Measurements from ENCODE around the gene KHDRBS2. TPM values are rescaled to one million over a fixed set of nuclear protein-coding genes. Genes with fewer than 3 reads are reported as not detected.

The KHDRBS2 gene
- polyA plus RNA-seq, 2 donors = 0.01 TPM; not detected in 1

- H3K9me3 ChIP-seq (ENCODE audit: control insufficient read depth in 2 of 2, insufficient read depth in 1 of 2, low read depth in 1 of 2, low read length in 1 of 2) = peaks cover 0 to 6% of the 10 kb centered on the region in 2 donors
- no peak overlapping the region for H3K27ac ChIP-seq (ENCODE audit: low read depth in 2 of 2, low read length in 1 of 2)
- peaks cover 0 to 4% of the 10 kb centered on the region in 2 donors for H3K4me1 ChIP-seq (ENCODE audit: control insufficient read depth in 2 of 2, insufficient read depth in 2 of 2, low read length in 1 of 2)
- H3K27me3 ChIP-seq (ENCODE audit: control insufficient read depth in 1 of 2, insufficient read depth in 2 of 2, low read length in 2 of 2) = no peaks in the 10 kb centered on the region
- H3K36me3 ChIP-seq (ENCODE audit: control insufficient read depth in 2 of 2, insufficient read depth in 2 of 2, low read length in 1 of 2) = no peaks in the 10 kb centered on the region
- 32 to 39% methylated on average over 2 of the region's 2 CpGs for WGBS, 2 donors
- no peak overlapping the region for H3K4me3 ChIP-seq (ENCODE audit: low read depth in 1 of 2, low read length in 2 of 2)
Measured at GRCh38 chr6:62284725-62285124, 1.3 kb downstream of the KHDRBS2 start.

- H3K27ac ChIP-seq (ENCODE audit: low read depth in 2 of 2, low read length in 1 of 2) = no peak overlapping the region
- H3K4me3 ChIP-seq (ENCODE audit: low read depth in 1 of 2, low read length in 2 of 2) = no peak overlapping the region
- no peaks in the 10 kb centered on the region for H3K36me3 ChIP-seq (ENCODE audit: control insufficient read depth in 2 of 2, insufficient read depth in 2 of 2, low read length in 1 of 2)
- peaks cover 0 to 6% of the 10 kb centered on the region in 2 donors for H3K9me3 ChIP-seq (ENCODE audit: control insufficient read depth in 2 of 2, insufficient read depth in 1 of 2, low read depth in 1 of 2, low read length in 1 of 2)
- no peaks in the 10 kb centered on the region for H3K27me3 ChIP-seq (ENCODE audit: control insufficient read depth in 1 of 2, insufficient read depth in 2 of 2, low read length in 2 of 2)
- peaks cover 0 to 4% of the 10 kb centered on the region in 2 donors for H3K4me1 ChIP-seq (ENCODE audit: control insufficient read depth in 2 of 2, insufficient read depth in 2 of 2, low read length in 1 of 2)
- 54% methylated on average over 2 of the region's 2 CpGs for WGBS, 2 donors
Measured at GRCh38 chr6:62283796-62284411, 2.1 kb downstream of the KHDRBS2 start.

- H3K27ac ChIP-seq (ENCODE audit: low read depth in 2 of 2, low read length in 1 of 2) = no peak overlapping the region
- no peaks in the 10 kb centered on the region for H3K36me3 ChIP-seq (ENCODE audit: control insufficient read depth in 2 of 2, insufficient read depth in 2 of 2, low read length in 1 of 2)
- 54 to 58% methylated on average over 2 of the region's 2 CpGs for WGBS, 2 donors
- peaks cover 0 to 6% of the 10 kb centered on the region in 2 donors for H3K9me3 ChIP-seq (ENCODE audit: control insufficient read depth in 2 of 2, insufficient read depth in 1 of 2, low read depth in 1 of 2, low read length in 1 of 2)
- no peak overlapping the region for H3K4me3 ChIP-seq (ENCODE audit: low read depth in 1 of 2, low read length in 2 of 2)
- peaks cover 0 to 4% of the 10 kb centered on the region in 2 donors for H3K4me1 ChIP-seq (ENCODE audit: control insufficient read depth in 2 of 2, insufficient read depth in 2 of 2, low read length in 1 of 2)
- H3K27me3 ChIP-seq (ENCODE audit: control insufficient read depth in 1 of 2, insufficient read depth in 2 of 2, low read length in 2 of 2) = no peaks in the 10 kb centered on the region
Measured at GRCh38 chr6:62283365-62283764, 2.7 kb downstream of the KHDRBS2 start.

GRCh38 chr6:62280099-62280498 lies 5.9 kb downstream of the KHDRBS2 start:
- Histone ChIP-seq H3K27me3 (ENCODE audit: control insufficient read depth in 1 of 2, insufficient read depth in 2 of 2, low read length in 2 of 2) (no peaks in the 10 kb centered on the region), H3K36me3 (ENCODE audit: control insufficient read depth in 2 of 2, insufficient read depth in 2 of 2, low read length in 1 of 2) (no peaks in the 10 kb centered on the region), H3K27ac (ENCODE audit: low read depth in 2 of 2, low read length in 1 of 2) (no peak overlapping the region), H3K4me3 (ENCODE audit: low read depth in 1 of 2, low read length in 2 of 2) (no peak overlapping the region), H3K9me3 (ENCODE audit: control insufficient read depth in 2 of 2, insufficient read depth in 1 of 2, low read depth in 1 of 2, low read length in 1 of 2) (no peaks in the 10 kb centered on the region), H3K4me1 (ENCODE audit: control insufficient read depth in 2 of 2, insufficient read depth in 2 of 2, low read length in 1 of 2) (no peaks in the 10 kb centered on the region)
- 81 to 86% methylated on average over 3 of the region's 3 CpGs for WGBS, 2 donors

GRCh38 chr6:62272114-62272513 lies 13.9 kb downstream of the KHDRBS2 start:
- Histone ChIP-seq H3K36me3 (ENCODE audit: control insufficient read depth in 2 of 2, insufficient read depth in 2 of 2, low read length in 1 of 2) (no peaks in the 10 kb centered on the region), H3K4me3 (ENCODE audit: low read depth in 1 of 2, low read length in 2 of 2) (no peak overlapping the region), H3K9me3 (ENCODE audit: control insufficient read depth in 2 of 2, insufficient read depth in 1 of 2, low read depth in 1 of 2, low read length in 1 of 2) (no peaks in the 10 kb centered on the region), H3K27me3 (ENCODE audit: control insufficient read depth in 1 of 2, insufficient read depth in 2 of 2, low read length in 2 of 2) (no peaks in the 10 kb centered on the region), H3K4me1 (ENCODE audit: control insufficient read depth in 2 of 2, insufficient read depth in 2 of 2, low read length in 1 of 2) (no peaks in the 10 kb centered on the region), H3K27ac (ENCODE audit: low read depth in 2 of 2, low read length in 1 of 2) (no peak overlapping the region)
- WGBS, 2 donors = 79 to 82% methylated on average over 1 of the region's 1 CpG

GRCh38 chr6:62265906-62266525 lies 20.0 kb downstream of the KHDRBS2 start:
- 49% methylated on average over 3 of the region's 3 CpGs for WGBS, 2 donors
- Histone ChIP-seq H3K36me3 (ENCODE audit: control insufficient read depth in 2 of 2, insufficient read depth in 2 of 2, low read length in 1 of 2) (no peaks in the 10 kb centered on the region), H3K27me3 (ENCODE audit: control insufficient read depth in 1 of 2, insufficient read depth in 2 of 2, low read length in 2 of 2) (no peaks in the 10 kb centered on the region), H3K4me3 (ENCODE audit: low read depth in 1 of 2, low read length in 2 of 2) (no peak overlapping the region), H3K4me1 (ENCODE audit: control insufficient read depth in 2 of 2, insufficient read depth in 2 of 2, low read length in 1 of 2) (no peaks in the 10 kb centered on the region), H3K9me3 (ENCODE audit: control insufficient read depth in 2 of 2, insufficient read depth in 1 of 2, low read depth in 1 of 2, low read length in 1 of 2) (no peaks in the 10 kb centered on the region), H3K27ac (ENCODE audit: low read depth in 2 of 2, low read length in 1 of 2) (no peak overlapping the region)

- no peaks in the 10 kb centered on the region for H3K27me3 ChIP-seq (ENCODE audit: control insufficient read depth in 1 of 2, insufficient read depth in 2 of 2, low read length in 2 of 2)
- H3K27ac ChIP-seq (ENCODE audit: low read depth in 2 of 2, low read length in 1 of 2) = no peak overlapping the region
- WGBS, 2 donors = 76% methylated on average over 3 of the region's 3 CpGs
- no peaks in the 10 kb centered on the region for H3K9me3 ChIP-seq (ENCODE audit: control insufficient read depth in 2 of 2, insufficient read depth in 1 of 2, low read depth in 1 of 2, low read length in 1 of 2)
- H3K4me1 ChIP-seq (ENCODE audit: control insufficient read depth in 2 of 2, insufficient read depth in 2 of 2, low read length in 1 of 2) = no peaks in the 10 kb centered on the region
- H3K4me3 ChIP-seq (ENCODE audit: low read depth in 1 of 2, low read length in 2 of 2) = no peak overlapping the region
- H3K36me3 ChIP-seq (ENCODE audit: control insufficient read depth in 2 of 2, insufficient read depth in 2 of 2, low read length in 1 of 2) = no peaks in the 10 kb centered on the region
Measured at GRCh38 chr6:62262283-62262682, 23.7 kb downstream of the KHDRBS2 start.

- H3K27me3 ChIP-seq (ENCODE audit: control insufficient read depth in 1 of 2, insufficient read depth in 2 of 2, low read length in 2 of 2) = no peaks in the 10 kb centered on the region
- H3K4me3 ChIP-seq (ENCODE audit: low read depth in 1 of 2, low read length in 2 of 2) = no peak overlapping the region
- no peaks in the 10 kb centered on the region for H3K4me1 ChIP-seq (ENCODE audit: control insufficient read depth in 2 of 2, insufficient read depth in 2 of 2, low read length in 1 of 2)
- H3K9me3 ChIP-seq (ENCODE audit: control insufficient read depth in 2 of 2, insufficient read depth in 1 of 2, low read depth in 1 of 2, low read length in 1 of 2) = no peaks in the 10 kb centered on the region
- no peaks in the 10 kb centered on the region for H3K36me3 ChIP-seq (ENCODE audit: control insufficient read depth in 2 of 2, insufficient read depth in 2 of 2, low read length in 1 of 2)
- H3K27ac ChIP-seq (ENCODE audit: low read depth in 2 of 2, low read length in 1 of 2) = no peak overlapping the region
Measured at GRCh38 chr6:62246087-62246486, 39.9 kb downstream of the KHDRBS2 start.

- H3K9me3 ChIP-seq (ENCODE audit: control insufficient read depth in 2 of 2, insufficient read depth in 1 of 2, low read depth in 1 of 2, low read length in 1 of 2) = peaks cover 0 to 2% of the 10 kb centered on the region in 2 donors
- no peak overlapping the region for H3K4me3 ChIP-seq (ENCODE audit: low read depth in 1 of 2, low read length in 2 of 2)
- 85 to 93% methylated on average over 5 of the region's 5 CpGs for WGBS, 2 donors
- H3K27me3 ChIP-seq (ENCODE audit: control insufficient read depth in 1 of 2, insufficient read depth in 2 of 2, low read length in 2 of 2) = no peaks in the 10 kb centered on the region
- no peaks in the 10 kb centered on the region for H3K36me3 ChIP-seq (ENCODE audit: control insufficient read depth in 2 of 2, insufficient read depth in 2 of 2, low read length in 1 of 2)
- no peak overlapping the region for H3K27ac ChIP-seq (ENCODE audit: low read depth in 2 of 2, low read length in 1 of 2)
- no peaks in the 10 kb centered on the region for H3K4me1 ChIP-seq (ENCODE audit: control insufficient read depth in 2 of 2, insufficient read depth in 2 of 2, low read length in 1 of 2)
Measured at GRCh38 chr6:62236784-62237183, 49.2 kb downstream of the KHDRBS2 start.

- WGBS, 2 donors = 81 to 91% methylated on average over 6 of the region's 6 CpGs
- H3K9me3 ChIP-seq (ENCODE audit: control insufficient read depth in 2 of 2, insufficient read depth in 1 of 2, low read depth in 1 of 2, low read length in 1 of 2) = peaks cover 4 to 10% of the 10 kb centered on the region in 2 donors
- no peaks in the 10 kb centered on the region for H3K4me1 ChIP-seq (ENCODE audit: control insufficient read depth in 2 of 2, insufficient read depth in 2 of 2, low read length in 1 of 2)
Measured at GRCh38 chr6:62229231-62229630, 56.8 kb downstream of the KHDRBS2 start.

More at GRCh38 chr6:62229231-62229630, 56.8 kb downstream of the KHDRBS2 start:
- Histone ChIP-seq H3K4me3 (ENCODE audit: low read depth in 1 of 2, low read length in 2 of 2) (no peak overlapping the region), H3K36me3 (ENCODE audit: control insufficient read depth in 2 of 2, insufficient read depth in 2 of 2, low read length in 1 of 2) (no peaks in the 10 kb centered on the region), H3K27me3 (ENCODE audit: control insufficient read depth in 1 of 2, insufficient read depth in 2 of 2, low read length in 2 of 2) (no peaks in the 10 kb centered on the region), H3K27ac (ENCODE audit: low read depth in 2 of 2, low read length in 1 of 2) (no peak overlapping the region)
